HepG2 (cell line): ENCODE measurements around the gene LY6G5B. TPM values are rescaled to one million over a fixed set of nuclear protein-coding genes. Genes with fewer than 3 reads are reported as not detected.

Experiments
- ATAC-seq: fragments of 200-7000 bp; cut with Tn5 transposase; 3 replicates; pipeline ENCODE4 v1.9.1; 2020; ENCODE audit warnings: mild to moderate bottlenecking, moderate library complexity
- BruUV-seq: library from RNA; stranded (reverse); fragments of 400-500 nt; replicated peaks from 2 replicates; lab custom pipeline; 2021; lab: Mats Ljungman, UMichigan
- CTCF ChIA-PET: fragments of 300-600 bp; formaldehyde crosslinking; extraction: SDS; loops from one replicate; lab custom pipeline; 2021; ENCODE audit warnings: low total read pairs, inconsistent platforms, low intra/inter-chr PET ratio; lab: Yijun Ruan, JAX
- POLR2A ChIA-PET: fragments of 350-600 bp; sonication (Branson Sonifier 250); formaldehyde crosslinking; loops from one replicate; lab custom pipeline; 2020; ENCODE audit warnings: antibody characterized with exemption, inconsistent platforms; lab: Yijun Ruan, JAX
- DNase-seq: peaks from one replicate; pipeline ENCODE4 v3.0.0-alpha.2; 2015; ENCODE audit warnings: low spot score
- FAIRE-seq: peaks from 3 replicates; lab custom pipeline; 2011; peaks lifted over from hg19 to GRCh38; lab: Jason Lieb, UNC
- H2AFZ ChIP-seq: one replicate; pipeline ENCODE4 v1.6.1; 2011; ENCODE audit warnings: low read length, inconsistent platforms
- H3K27ac ChIP-seq: fragments of 300-600 bp; 3 replicates; pipeline ENCODE4 v1.8.0; 2011; ENCODE audit warnings: mixed run types, mild to moderate bottlenecking, mixed read lengths, low read length, inconsistent platforms; ENCODE audit not compliant: insufficient read depth; ENCODE audit errors: extremely low read length
- H3K27me3 ChIP-seq, 2 experiments: fragments of 200-600 bp in 1 of 2; 2 replicates in 1 of 2; 3 replicates in 1 of 2; pipeline versions ENCODE4 v1.6.0 to v1.8.0; 2011; ENCODE audit warnings: low read length in 2 of 2, mild to moderate bottlenecking in 2 of 2, moderate library complexity in 2 of 2, inconsistent platforms in 1 of 2; ENCODE audit not compliant: insufficient read depth in 2 of 2, control insufficient read depth in 1 of 2
- H3K36me3 ChIP-seq, 2 experiments: fragments of 200-600 bp in 1 of 2; replicated peaks in 1 of 2; 2 replicates in 1 of 2; 3 replicates in 1 of 2; pipeline versions ENCODE4 v1.5.1 to v1.8.0; 2011; ENCODE audit warnings: low read length in 2 of 2, inconsistent platforms in 1 of 2; ENCODE audit not compliant: insufficient read depth in 2 of 2, control insufficient read depth in 1 of 2
- H3K4me1 ChIP-seq: 2 replicates; pipeline ENCODE4 v1.5.1; 2012; ENCODE audit warnings: low read length, inconsistent platforms; ENCODE audit not compliant: insufficient read depth
- H3K4me2 ChIP-seq: 2 replicates; pipeline ENCODE4 v1.6.0; 2011; ENCODE audit warnings: low read depth, low read length, inconsistent platforms
- H3K4me3 ChIP-seq, 3 experiments: fragments of 200-600 bp in 1 of 3; sonication (generic), shearing (Covaris generic) in 1 of 3; replicated peaks in 1 of 3; 2 replicates each; pipeline ENCODE4 v1.5.1; 2011 to 2016; ENCODE audit warnings: low read length in 3 of 3, inconsistent platforms in 2 of 3, low read depth in 2 of 3, mild to moderate bottlenecking in 2 of 3, control low read depth in 1 of 3, mixed read lengths in 1 of 3; ENCODE audit not compliant: insufficient read depth in 1 of 3
- H3K79me2 ChIP-seq: one replicate; pipeline ENCODE4 v1.6.1; 2011; ENCODE audit warnings: low read length, inconsistent platforms; ENCODE audit not compliant: insufficient read depth
- H3K9ac ChIP-seq: 2 replicates; pipeline ENCODE4 v1.6.0; 2011; ENCODE audit warnings: mild to moderate bottlenecking, low read depth, low read length, inconsistent platforms; ENCODE audit not compliant: insufficient read depth
- H3K9me3 ChIP-seq: 2 replicates; pipeline ENCODE4 v1.5.1; 2012; ENCODE audit warnings: mild to moderate bottlenecking, low read length
- H4K20me1 ChIP-seq: 2 replicates; pipeline ENCODE4 v1.6.0; 2011; ENCODE audit warnings: inconsistent platforms, mild to moderate bottlenecking, low read length, moderate library complexity; ENCODE audit not compliant: insufficient read depth
- KAT8 ChIP-seq: IDR thresholded peaks from 2 replicates; pipeline ENCODE4 v1.6.1; 2016; ENCODE audit warnings: missing genetic modification reagents, missing compliant biosample characterization
- TFAP4 ChIP-seq: sonication (generic); IDR thresholded peaks from 2 replicates; pipeline ENCODE4 v1.6.1; 2016; ENCODE audit warnings: low read depth, borderline replicate concordance
- ZBTB44 ChIP-seq: sonication (generic); formaldehyde crosslinking; IDR thresholded peaks from 2 replicates; pipeline ENCODE4 v1.4.0; 2020; ENCODE audit warnings: missing genetic modification reagents
- ZNF598 ChIP-seq: sonication (generic); formaldehyde crosslinking; IDR thresholded peaks from 2 replicates; pipeline ENCODE4 v1.5.1; 2020; ENCODE audit warnings: mild to moderate bottlenecking, missing genetic modification reagents, borderline replicate concordance
- ZNF781 ChIP-seq: sonication (generic); formaldehyde crosslinking; IDR thresholded peaks from 2 replicates; pipeline ENCODE4 v1.5.1; 2020; ENCODE audit warnings: borderline replicate concordance, mild to moderate bottlenecking, missing genetic modification reagents; ENCODE audit errors: not compliant biosample characterization
- ZSCAN22 ChIP-seq: sonication (generic); formaldehyde crosslinking; IDR thresholded peaks from 2 replicates; pipeline ENCODE4 v1.4.0; 2020; ENCODE audit warnings: mild to moderate bottlenecking, missing genetic modification reagents
- WGBS: methylation state at CpG from one replicate; pipeline ENCODE4 v1.1.6; 2017; ENCODE audit warnings: low lambda C conversion rate; 5-methylcytosine and 5-hydroxymethylcytosine counted together
- in situ Hi-C: cut with HindIII; loops from 2 replicates; pipeline ENCODE4 v1.10.0; 2017; ENCODE audit warnings: low pct_unique_long_range_greater_than_20kb; ENCODE audit not compliant: extremely low pct_ligation_motif_present
- intact Hi-C: fragments of 100-400 bp; cut with micrococcal nuclease; formaldehyde crosslinking; loops from one replicate; pipeline ENCODE4 v1.10.0; 2022; ENCODE audit not compliant: unreplicated experiment
- polyA plus RNA-seq, 8 experiments: library from polyadenylated mRNA; depleted of rRNA in 3 of 8; stranded (reverse) in 7 of 8; unstranded in 1 of 8; fragments of >200 nt; fragmentation: Illumina TruSeq in 4 of 8; extraction: Trizol in 4 of 8; gene quantifications; 2 replicates each; pipeline versions ENCODE4 v1.2.1 to v1.2.3, GENCODE V29; 2011 to 2016; ENCODE audit warnings: low read depth in 4 of 8, missing spikeins in 1 of 8, mixed read lengths in 1 of 8; ENCODE audit not compliant: insufficient read depth in 1 of 8
- total RNA-seq, 5 experiments: library from RNA; depleted of rRNA; stranded (reverse); fragments of >200 nt; fragmentation: Illumina TruSeq; extraction: Trizol; gene quantifications; 2 replicates each; pipeline ENCODE4 v1.2.3, GENCODE V29; 2016; ENCODE audit warnings: low read depth in 1 of 5

The LY6G5B gene
- total and polyA plus RNA-seq, 2 of the 13 experiments (the other 11 are each of a cell fraction or from before 2014, with no cell fraction given): 7.8 to 15.7 TPM

DNA sequence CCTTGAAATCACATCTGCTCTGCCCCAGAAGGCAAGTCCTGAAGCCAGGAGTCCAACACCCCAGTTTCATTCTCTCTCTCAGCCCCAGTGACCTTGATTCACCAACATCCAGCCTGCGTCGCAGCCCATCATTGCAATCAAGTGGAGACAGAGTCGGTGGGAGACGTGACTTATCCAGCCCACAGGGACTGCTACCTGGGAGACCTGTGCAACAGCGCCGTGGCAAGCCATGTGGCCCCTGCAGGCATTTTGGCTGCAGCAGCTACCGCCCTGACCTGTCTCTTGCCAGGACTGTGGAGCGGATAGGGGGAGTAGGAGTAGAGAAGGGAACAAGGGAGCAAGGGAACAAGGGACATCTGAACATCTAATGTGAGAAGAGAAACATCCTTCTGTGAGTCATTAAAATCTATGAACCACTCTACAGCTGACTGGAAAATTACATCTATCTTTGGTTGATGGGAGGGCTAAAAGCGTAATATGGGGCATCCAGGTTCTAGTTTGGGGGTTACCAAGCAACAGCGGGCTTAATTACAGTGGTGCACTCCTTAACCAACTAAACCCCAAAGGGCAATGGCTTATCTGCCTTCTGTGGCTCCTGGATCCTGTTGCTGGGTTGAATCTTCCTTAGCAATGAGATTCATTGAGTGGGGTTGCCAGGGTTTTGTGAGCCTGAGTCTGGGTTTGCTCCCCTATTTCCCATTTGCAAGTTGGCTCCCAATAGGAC is 47.9 kb downstream of the LY6G5B start (continued):
- 0 out of 2 replicates have a peak, but pooled peaks have one; percentile 16 for TF ChIP-seq TFAP4
- peak; percentile 59 for TF ChIP-seq ZNF781 (CRISPR knock-in tag)
- TF ChIP-seq ZNF598 (CRISPR knock-in tag): no peak
- TF ChIP-seq ZBTB44: no peak
- 0 out of 2 replicates have a peak, but pooled peaks have one; percentile 26 for TF ChIP-seq KAT8

GRCh38 chr6:31718265-31718664 is 48.5 kb downstream of the LY6G5B start:
- intact Hi-C loops (loop anchor here (5.0 kb wide), 1 partner anchor 36 kb away; the partner anchor contains the start of gene LY6G5C), in situ Hi-C loops (no loop called here)
- H3K9ac ChIP-seq: no peak overlapping the region
- no peaks in the 10 kb centered on the region for H3K9me3 ChIP-seq
- ChIA-PET POLR2A (interaction anchor here (0.8 to 1.6 kb wide), 3 partner anchors 15 to 109 kb away, joined by 3 to 7 read pairs (median 4); partner anchors contain the start of genes ABHD16A and HSPA1B), CTCF (interaction anchor here (0.9 kb wide), 1 partner anchor 52 kb away, joined by 3 read pairs; no protein-coding TSS in a partner anchor)
- no peak for DNase-seq
- no peaks in the 10 kb centered on the region for H4K20me1 ChIP-seq
- H3K36me3 ChIP-seq: no peaks in the 10 kb centered on the region
- H3K4me1 ChIP-seq: peaks cover 22% of the 10 kb centered on the region
- no peak overlapping the region for H3K4me2 ChIP-seq
- 40% methylated on average over 1 of the region's 1 CpG for WGBS
- BruUV-seq: no TSS peak
- no peaks in the 10 kb centered on the region for H3K79me2 ChIP-seq
- H3K4me3 ChIP-seq: no peak overlapping the region
- no peak overlapping the region for H2AFZ ChIP-seq
- no peak overlapping the region for H3K27ac ChIP-seq
- peaks cover 5 to 47% of the 10 kb centered on the region in 2 experiments; a peak in 4 of 5 replicates for H3K27me3 ChIP-seq
- ATAC-seq: no peak
- FAIRE-seq: no peak
- no peak for TF ChIP-seq ZSCAN22 (CRISPR knock-in tag)
